KMS-11 (cell line): ENCODE results near the gene FBXL17.

Experiments
- H2AFZ ChIP-seq: fragments of 200-600 bp; sonication (generic); 2 replicates; pipeline ENCODE4 v1.6.1; 2016; ENCODE audit warnings: antibody characterized with exemption, mixed run types, low read depth
- H3K27ac ChIP-seq: fragments of 200-600 bp; sonication (generic); 2 replicates; pipeline ENCODE4 v1.6.1; 2016; ENCODE audit warnings: mild to moderate bottlenecking, mixed run types
- H3K27me3 ChIP-seq: fragments of 200-600 bp; sonication (generic); 2 replicates; pipeline ENCODE4 v1.6.1; 2017; ENCODE audit warnings: mild to moderate bottlenecking, low read depth, mixed run types, moderate library complexity; ENCODE audit not compliant: insufficient read depth
- H3K36me3 ChIP-seq: fragments of 200-600 bp; sonication (generic); 2 replicates; pipeline ENCODE4 v1.6.1; 2017; ENCODE audit warnings: mild to moderate bottlenecking, mixed run types; ENCODE audit not compliant: insufficient read depth
- H3K4me1 ChIP-seq: fragments of 200-600 bp; sonication (generic); 2 replicates; pipeline ENCODE4 v1.6.1; 2016; ENCODE audit warnings: mild to moderate bottlenecking, low read depth, mixed run types; ENCODE audit not compliant: poor library complexity, severe bottlenecking
- H3K4me2 ChIP-seq: fragments of 200-600 bp; sonication (generic); 2 replicates; pipeline ENCODE4 v1.7.0; 2016; ENCODE audit warnings: mild to moderate bottlenecking, mixed run types
- H3K4me3 ChIP-seq: fragments of 200-600 bp; sonication (generic); IDR thresholded peaks from 2 replicates; pipeline ENCODE4 v1.6.1; 2017; ENCODE audit warnings: low read depth, low read length, mixed read lengths; ENCODE audit not compliant: insufficient read depth
- H3K79me2 ChIP-seq: fragments of 200-600 bp; sonication (generic); 2 replicates; pipeline ENCODE4 v1.6.1; 2016; ENCODE audit warnings: low read depth, mixed run types; ENCODE audit not compliant: insufficient read depth
- H3K9ac ChIP-seq: fragments of 200-600 bp; sonication (generic); 2 replicates; pipeline ENCODE4 v1.6.1; 2016; ENCODE audit warnings: mild to moderate bottlenecking, mixed run types
- H4K20me1 ChIP-seq: fragments of 200-600 bp; sonication (generic); 2 replicates; pipeline ENCODE4 v1.6.1; 2016; ENCODE audit warnings: mild to moderate bottlenecking, mixed run types; ENCODE audit not compliant: insufficient read depth
- TF ChIP-seq, protein P1 (sequence below): fragments of 200-600 bp; sonication (generic); conservative IDR thresholded peaks from 2 replicates; pipeline ENCODE4 v1.6.1; 2017; ENCODE audit warnings: low read depth, mild to moderate bottlenecking, antibody characterized with exemption, low read length, moderate library complexity, mixed read lengths

Gene FBXL17

DNA sequence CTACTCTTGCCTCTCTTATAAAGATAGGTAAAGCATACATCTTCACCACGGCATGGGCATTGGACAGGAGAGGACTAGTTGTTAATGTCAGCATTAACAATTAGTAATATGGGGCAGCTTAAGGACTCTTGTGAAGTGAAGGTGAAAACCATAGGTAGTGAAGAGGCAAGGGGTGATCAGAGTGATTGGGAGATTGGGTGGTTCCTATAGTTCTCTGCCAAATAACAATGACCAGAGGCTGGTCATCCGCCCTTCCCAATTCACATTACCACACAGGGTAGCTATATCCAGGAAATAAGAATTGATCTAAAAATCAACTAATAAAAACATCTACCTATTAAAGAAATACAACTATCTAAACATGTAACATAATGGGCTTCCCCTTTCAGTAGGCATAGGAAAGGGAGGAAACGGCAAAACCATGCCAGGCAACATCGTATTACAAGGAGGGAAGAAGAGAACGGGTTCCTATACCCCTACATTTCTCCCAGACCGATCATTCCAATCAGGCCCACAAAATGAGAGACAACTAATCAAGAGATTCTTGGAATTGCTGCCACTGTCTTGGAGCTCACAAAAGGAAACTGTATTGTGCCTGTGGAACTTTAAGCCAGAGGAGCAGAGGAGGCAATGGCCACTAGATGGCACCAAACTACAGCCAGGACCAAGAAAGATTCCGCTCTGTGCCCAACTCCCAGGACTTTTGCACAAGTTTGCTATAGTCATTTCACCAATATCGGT lies 121.6 kb downstream of the FBXL17 start:
- no peak overlapping the region for H2AFZ ChIP-seq
- no peak overlapping the region for H3K4me2 ChIP-seq

DNA sequence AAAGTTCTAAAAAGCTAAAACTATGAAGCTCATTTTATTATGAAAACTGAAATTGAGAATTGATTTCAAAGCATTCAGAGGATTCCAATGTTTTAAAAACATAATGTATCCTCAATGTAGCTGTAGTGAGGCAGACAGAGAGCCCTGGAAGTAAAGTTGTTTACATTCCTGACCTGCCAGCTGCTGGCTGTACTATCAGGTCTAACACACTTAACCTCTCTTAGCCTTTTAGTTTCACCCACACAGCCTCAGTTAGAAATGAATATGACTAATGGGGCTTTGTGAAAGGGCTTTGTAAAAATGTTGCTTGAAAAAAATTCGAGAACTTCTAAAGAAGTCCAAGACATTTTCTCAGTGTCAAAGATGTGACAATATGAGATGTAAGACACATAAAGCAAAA lies 122.6 kb downstream of the FBXL17 start:
- TF ChIP-seq, protein P1, sequence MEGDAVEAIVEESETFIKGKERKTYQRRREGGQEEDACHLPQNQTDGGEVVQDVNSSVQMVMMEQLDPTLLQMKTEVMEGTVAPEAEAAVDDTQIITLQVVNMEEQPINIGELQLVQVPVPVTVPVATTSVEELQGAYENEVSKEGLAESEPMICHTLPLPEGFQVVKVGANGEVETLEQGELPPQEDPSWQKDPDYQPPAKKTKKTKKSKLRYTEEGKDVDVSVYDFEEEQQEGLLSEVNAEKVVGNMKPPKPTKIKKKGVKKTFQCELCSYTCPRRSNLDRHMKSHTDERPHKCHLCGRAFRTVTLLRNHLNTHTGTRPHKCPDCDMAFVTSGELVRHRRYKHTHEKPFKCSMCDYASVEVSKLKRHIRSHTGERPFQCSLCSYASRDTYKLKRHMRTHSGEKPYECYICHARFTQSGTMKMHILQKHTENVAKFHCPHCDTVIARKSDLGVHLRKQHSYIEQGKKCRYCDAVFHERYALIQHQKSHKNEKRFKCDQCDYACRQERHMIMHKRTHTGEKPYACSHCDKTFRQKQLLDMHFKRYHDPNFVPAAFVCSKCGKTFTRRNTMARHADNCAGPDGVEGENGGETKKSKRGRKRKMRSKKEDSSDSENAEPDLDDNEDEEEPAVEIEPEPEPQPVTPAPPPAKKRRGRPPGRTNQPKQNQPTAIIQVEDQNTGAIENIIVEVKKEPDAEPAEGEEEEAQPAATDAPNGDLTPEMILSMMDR, result no peak
- no peaks in the 10 kb centered on the region; the same call in 1 of the 2 replicates for H4K20me1 ChIP-seq
- no peaks in the 10 kb centered on the region for H3K27me3 ChIP-seq
- no peaks in the 10 kb centered on the region for H3K36me3 ChIP-seq
- H3K9ac ChIP-seq, result no peak overlapping the region
- H3K27ac ChIP-seq, result no peak overlapping the region
- H3K79me2 ChIP-seq, result no peaks in the 10 kb centered on the region
- peak overlapping the region; percentile 24; the same call in 1 of the 2 replicates for H3K4me2 ChIP-seq
- no peak overlapping the region for H3K4me3 ChIP-seq
- peaks cover 18% of the 10 kb centered on the region for H3K4me1 ChIP-seq
- H2AFZ ChIP-seq, result no peak overlapping the region

More for the DNA sequence above, 121.6 kb downstream of the FBXL17 start:
- Histone ChIP-seq H4K20me1 (no peaks in the 10 kb centered on the region; the same call in 1 of the 2 replicates), H3K4me3 (no peak overlapping the region), H3K9ac (no peak overlapping the region), H3K79me2 (no peaks in the 10 kb centered on the region), H3K27me3 (no peaks in the 10 kb centered on the region), H3K4me1 (peaks cover 18% of the 10 kb centered on the region), H3K27ac (no peak overlapping the region), H3K36me3 (no peaks in the 10 kb centered on the region)
- TF ChIP-seq, protein P1, result peak; percentile 92

DNA sequence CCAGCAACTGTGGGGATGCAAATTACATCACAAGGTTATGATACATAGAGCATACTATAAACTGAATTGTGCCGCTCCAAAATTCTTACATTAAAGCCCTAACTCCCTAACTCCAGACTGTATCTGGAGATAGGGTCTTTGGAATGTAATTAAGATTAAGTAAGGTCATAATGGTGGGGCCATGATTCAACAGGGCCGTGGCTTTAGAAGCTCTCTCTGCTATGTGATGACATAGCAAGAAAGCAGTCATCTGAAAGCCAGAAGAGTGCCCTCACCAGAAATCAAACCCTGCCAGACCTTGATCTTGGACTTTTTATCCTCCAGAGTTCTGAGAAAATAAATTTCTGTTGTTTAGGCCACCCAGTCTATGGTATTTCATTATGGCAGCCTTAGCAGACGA lies 123.9 kb downstream of the FBXL17 start:
- Histone ChIP-seq H3K36me3 (no peaks in the 10 kb centered on the region), H3K79me2 (no peaks in the 10 kb centered on the region), H3K4me2 (no peak overlapping the region), H3K27ac (no peak overlapping the region), H3K4me1 (peaks cover 18% of the 10 kb centered on the region), H3K27me3 (no peaks in the 10 kb centered on the region), H3K9ac (no peak overlapping the region), H4K20me1 (no peaks in the 10 kb centered on the region; the same call in 1 of the 2 replicates), H3K4me3 (no peak overlapping the region), H2AFZ (no peak overlapping the region)
- TF ChIP-seq, protein P1, result no peak

DNA sequence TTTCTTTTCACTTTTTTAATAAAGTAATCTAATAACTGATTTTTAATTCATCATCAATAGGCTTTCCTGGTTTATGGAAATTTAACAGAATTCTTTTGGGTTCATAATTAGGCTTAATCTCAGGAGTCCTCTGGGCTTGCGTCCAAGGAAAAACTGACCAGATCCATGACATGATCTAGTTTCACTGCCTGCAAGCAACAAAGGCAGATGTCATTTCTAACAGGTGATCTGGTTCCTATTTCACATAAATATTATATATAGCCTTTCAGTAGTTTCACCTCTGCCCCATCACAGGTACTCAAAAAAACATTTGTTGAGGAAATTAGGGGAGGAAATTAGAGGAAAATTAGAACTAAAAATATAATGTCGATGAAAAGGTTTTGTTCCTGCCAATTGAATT lies 126.4 kb downstream of the FBXL17 start:
- TF ChIP-seq, protein P1, result no peak
- H2AFZ ChIP-seq, result no peak overlapping the region
- peaks cover 18% of the 10 kb centered on the region for H3K4me1 ChIP-seq
- H3K27me3 ChIP-seq, result no peaks in the 10 kb centered on the region
- H3K79me2 ChIP-seq, result no peaks in the 10 kb centered on the region
- no peak overlapping the region for H3K4me3 ChIP-seq
- H4K20me1 ChIP-seq, result no peaks in the 10 kb centered on the region; the same call in 1 of the 2 replicates
- H3K36me3 ChIP-seq, result no peaks in the 10 kb centered on the region
- H3K27ac ChIP-seq, result no peak overlapping the region
- no peak overlapping the region for H3K9ac ChIP-seq
- no peak overlapping the region for H3K4me2 ChIP-seq
